DMS53 (cell line): ENCODE results near the gene CTU2.

Experiments used
- DNase-seq: peaks from one replicate; lab custom pipeline; 2025; lab: John Stamatoyannopoulos, UW

The CTU2 gene

DNA sequence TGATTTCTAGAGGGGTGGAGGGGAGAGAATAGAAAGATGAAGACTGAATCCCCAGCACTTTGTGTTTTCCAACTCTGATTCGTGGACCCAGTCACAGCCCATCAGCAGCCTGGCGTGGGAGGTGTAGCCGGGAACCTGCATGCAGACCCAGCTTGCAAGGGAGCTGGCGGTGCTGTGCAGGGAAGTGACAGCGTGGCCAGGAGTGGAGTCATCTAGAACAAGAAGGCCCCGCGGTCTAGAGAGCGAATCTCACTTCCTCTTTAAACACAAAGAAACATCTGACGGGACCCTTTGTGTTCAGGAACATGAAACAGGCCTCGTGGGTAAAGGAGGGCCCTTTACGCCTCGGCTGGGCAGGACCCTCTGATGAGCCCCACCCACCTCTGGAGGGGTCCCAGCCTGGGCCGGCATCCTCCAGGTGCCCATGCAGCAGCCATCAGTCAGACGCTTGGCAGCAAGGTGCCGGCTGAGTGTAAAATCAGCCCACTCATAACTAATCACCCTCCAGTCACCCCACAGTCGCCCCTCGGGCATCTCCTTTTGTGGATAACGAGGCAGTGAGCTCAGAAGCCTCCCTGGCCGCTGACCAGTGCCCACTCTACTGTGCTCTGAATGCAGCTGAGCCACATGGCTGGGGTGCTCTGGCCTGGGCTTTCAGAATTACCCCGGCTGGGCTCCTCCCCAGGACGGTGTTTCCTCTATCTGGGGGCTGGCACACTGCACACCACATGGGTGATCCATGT, 24.4 kb upstream of the CTU2 start:
- peak; percentile 19 for DNase-seq

DNA sequence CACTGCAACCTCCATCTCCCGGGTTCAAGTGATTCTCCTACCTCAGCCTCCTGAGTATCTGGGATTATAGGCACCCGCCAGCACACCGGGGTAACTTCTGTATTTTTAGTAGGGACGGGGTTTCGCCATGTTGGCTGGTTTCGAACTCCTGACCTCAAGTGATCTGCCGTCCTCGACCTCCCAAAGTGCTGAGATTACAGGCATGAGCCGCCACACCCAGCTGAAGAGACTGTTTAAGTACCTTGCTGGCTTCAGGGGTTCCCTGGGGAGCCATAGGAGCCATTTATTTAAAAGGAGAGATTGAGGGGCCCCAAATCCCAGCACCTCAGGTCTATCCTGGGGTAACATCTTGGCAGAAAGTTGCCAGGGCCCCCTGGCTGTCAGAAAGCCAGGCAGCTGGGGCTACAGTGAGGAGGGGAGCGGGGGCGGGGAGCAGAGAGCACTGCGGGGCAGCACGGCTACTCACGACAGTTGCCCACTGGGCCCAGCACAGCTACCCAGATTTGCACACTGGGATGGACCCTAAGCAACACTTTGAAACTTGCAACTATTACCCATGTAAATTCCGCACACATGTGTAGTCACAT, 21.6 kb upstream of the CTU2 start:
- DNase-seq: no peak

DNA sequence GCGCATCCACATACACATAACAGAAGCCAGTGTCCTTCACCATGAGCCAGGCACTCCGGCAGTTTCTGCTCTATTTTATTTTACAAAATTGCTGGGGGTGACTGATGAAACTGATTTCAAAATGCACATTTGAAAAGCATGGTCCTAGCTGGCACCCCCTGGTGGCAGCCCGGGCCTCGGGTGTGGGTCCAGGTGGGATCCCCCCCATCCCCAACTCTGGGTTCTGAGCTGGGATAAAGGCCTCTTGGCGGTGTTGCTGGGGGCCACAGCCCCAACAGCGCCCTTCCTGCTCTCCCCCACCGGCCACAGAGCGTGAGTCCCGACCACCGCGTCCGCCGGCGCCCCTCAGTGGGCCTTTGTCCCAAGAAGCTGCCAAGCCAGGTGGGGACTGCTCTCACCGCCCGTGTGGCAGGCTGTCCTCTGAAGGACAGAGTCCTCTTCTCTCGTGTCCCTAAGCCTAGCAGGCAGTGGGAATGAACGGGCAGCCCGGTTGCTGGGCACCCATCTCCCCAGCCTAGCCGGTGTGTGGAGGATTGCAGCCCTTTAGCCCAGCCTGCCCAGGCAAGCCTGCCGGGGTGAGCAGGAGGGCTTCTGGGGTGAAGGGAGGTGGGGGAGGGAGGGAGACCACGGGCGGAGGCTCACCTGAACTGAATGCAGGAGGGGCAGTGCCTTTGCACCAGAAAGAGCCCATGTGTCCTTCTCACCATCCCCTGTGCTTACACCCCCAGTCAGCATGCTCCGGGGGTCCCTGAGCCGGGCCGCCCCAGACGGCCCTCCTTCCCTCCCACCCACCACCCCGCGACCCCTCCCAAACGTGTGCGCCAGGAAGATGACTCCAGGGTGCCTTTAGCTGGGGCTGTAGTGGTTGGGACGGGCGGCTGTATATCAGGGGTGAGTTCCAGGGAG, 20.9 kb upstream of the CTU2 start:
- peak; percentile 60 for DNase-seq

DNA sequence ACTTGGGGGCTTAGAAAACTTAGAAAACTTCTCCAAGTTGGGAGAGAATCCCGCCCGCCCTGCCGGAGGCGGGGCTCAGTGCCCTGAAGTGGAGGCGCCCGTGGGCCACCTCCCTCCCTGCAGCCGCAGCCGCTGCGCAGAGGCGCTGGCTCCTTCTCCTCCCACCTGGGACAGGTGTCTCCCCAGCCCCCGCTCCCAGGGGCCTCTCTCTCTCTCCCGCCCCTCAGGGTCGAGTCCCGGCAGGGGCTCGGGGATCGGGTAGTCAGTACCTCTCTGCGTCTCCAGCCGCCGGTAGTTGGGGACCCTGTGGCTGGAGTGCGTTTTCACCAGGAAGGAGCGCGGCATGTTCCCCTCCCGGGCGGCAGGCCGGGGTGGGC, 20.3 kb upstream of the CTU2 start:
- peak; percentile 84 for DNase-seq

DNA sequence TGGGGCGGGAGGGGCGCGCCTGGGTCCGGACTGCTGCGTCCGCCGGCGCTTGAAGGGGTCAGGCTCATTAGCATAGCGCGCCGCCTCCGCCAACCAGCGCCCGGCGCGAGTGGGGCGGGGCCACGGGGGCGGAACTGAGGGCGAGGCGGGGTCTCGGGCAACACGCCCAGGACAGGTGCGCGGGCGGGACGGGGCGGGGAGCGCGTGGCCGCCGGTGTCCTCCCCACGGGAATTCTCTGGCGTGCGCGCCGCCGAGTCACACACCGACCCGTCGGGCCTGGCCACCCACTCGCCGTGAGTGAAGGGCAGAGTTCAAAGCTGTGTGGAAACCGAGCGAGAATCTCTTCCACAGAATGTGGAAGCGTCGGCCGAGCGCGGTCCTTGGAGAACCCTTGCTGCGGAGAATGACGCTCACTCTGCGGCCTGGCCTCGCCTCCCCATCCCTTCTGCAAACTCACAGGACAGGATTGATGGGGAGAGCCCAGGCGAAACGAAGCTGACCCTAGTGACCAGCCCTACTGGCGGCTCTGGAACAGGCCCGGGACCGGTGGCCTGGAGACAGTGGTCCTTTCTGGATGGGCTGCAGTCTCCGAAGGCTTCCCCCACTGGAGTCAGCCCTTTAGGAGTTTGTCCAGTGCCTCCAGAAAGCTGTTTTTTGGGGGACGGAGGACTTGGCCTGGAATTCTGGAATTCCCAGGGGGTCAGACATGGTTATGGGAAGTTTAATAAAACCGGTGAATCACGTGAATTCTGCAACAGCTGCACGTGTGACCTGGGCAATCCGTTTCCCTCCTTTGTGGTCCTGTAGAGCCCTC, 19.7 kb upstream of the CTU2 start, which contains the start of gene SNAI3:
Gene SNAI3, minus strand, starts transcription at position 69 of the 815 bp plus-strand sequence. CDS start 101 bp downstream, outside the sequence.
- DNase-seq: peak; percentile 92

DNA sequence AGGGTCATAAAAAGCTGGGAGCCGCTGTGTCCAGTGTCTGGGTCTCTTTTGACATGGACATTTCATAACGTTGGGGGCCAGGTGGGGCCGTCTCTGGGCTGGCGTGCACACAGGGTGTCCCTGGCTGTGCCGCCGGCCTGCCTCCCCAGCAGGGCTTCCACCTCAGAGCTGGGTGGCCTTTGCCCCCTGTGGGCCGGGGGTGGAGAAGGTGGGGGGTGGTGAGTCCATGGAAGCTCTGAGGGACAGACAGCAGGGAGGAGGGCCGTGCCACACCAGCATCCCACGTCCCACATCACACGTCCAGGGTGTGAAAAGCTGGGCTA, 19.1 kb upstream of the CTU2 start:
- peak; percentile 25 for DNase-seq

DNA sequence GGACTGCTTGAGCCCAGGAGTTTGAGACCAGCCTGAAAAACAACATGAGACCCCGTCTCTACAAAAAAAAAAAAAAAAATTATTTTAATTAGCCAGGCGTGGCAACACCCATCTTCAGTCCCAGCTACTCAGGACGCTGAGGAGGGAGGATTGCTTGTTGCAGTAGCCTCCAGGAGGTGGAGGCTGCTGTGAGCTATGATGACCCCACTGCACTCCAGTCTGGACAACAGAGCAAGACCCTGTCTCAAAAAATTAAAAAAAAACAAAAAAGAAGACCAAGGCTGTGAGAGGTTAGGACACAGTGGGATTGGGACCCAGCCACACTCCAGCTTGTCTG, 18.7 kb upstream of the CTU2 start:
- DNase-seq: no peak

DNA sequence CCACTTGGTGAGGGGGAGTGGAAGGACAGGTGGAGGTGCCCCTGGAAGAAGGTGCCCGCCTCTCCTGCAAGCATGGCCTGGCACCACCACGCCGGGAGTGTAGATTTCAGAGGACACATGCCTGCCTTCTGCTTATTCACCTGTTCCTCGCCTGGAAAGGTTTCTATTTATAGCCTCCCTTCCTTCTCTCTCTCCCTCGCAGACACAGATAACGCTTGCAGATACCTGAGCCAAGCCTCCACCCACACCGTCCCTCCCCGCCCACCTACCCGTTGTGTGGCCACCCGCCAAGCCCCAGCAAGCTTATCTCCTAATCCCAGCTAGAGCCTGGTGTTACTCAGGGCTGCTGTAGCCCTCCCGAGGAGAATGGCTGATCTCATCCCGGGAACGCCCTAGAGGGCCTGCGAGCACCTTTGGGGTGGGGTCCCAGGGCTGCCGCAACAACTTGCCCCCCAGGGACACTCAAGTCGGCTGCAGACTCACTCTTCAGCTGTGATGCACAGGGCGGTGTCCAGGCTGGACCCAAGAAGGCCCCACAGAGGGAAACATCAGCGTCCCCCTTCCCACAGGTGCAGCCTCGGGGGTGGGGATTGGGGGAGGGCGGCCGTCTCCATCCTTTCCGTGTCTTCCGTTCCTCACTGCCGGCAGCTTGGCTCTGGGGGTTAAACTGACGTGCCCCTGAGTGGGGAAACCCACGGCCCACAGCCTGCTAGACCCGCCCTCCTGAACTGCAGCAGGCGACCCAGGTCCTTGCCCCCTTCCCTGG, 18.1 kb upstream of the CTU2 start:
- peak; percentile 86 for DNase-seq

DNA sequence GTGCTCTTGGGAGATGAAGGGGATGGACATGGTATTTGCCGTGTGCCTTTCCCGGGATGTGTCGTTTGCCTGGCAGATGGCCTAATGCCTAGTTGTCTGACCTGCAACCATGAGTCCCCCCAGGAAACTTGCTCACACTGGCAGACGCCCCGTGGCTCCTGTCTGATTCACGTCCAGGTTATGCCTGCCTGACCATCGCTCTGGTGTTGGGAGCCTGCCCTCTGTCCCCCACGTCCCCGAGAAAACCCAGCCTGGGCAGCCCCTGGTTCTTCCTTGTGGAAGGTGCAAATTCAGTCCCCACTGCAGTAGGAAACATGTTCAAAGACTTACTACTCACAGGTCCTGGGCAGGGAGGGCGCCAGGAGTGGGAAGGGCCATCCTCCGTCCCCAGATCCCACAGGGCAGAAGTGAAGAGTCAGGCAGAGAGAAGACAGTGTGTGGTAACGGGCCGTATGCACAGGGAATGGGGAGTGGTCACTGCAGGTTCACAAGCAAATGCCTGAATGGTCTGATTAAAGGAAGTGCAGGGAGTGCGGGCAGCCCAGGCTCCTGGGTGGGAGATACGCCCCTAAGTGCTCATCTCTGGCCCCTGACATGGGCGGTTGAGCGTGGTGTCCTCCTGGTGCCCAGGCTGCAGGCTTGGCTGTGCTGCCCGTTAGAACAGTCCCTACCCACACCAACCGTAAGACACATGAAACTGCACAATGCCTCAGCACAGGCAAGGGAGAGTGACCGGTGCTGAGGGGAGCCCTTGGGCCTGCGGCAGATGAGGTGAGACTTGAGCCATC, 15.8 kb upstream of the CTU2 start:
- DNase-seq: no peak

DNA sequence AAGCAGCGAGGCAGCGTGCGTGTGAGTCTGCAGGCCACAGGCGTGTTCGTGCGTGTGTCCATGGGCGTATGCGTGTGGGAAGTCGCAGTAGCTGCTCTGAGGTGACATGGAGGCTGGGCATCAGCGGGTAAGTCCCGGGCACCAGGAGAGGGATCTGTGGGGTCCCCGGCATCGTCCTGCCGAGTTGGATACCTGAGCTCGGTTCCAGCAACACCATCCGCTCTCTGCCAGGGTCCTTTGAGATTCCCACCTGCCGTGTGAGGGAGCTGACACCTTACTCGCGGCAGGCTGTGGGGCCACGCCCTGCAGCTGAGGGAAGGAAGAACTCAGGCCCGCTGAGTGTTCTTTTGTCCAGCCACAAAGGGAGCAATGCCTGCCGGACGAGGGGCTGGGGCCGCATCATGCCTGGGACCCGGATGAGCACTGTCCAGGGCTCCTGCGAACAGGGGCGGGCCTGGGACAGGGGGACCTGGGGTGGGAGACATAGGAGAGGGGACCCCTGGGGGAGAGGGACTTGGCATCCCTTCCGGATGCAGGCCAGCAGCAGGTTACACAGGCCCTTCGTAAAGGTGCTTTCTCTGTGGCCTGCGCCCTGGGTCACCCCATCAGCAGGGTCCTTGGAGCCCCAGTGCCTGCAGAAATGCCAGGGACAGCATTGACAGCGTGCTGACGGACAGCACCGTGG, 15.0 kb upstream of the CTU2 start:
- DNase-seq: no peak

DNA sequence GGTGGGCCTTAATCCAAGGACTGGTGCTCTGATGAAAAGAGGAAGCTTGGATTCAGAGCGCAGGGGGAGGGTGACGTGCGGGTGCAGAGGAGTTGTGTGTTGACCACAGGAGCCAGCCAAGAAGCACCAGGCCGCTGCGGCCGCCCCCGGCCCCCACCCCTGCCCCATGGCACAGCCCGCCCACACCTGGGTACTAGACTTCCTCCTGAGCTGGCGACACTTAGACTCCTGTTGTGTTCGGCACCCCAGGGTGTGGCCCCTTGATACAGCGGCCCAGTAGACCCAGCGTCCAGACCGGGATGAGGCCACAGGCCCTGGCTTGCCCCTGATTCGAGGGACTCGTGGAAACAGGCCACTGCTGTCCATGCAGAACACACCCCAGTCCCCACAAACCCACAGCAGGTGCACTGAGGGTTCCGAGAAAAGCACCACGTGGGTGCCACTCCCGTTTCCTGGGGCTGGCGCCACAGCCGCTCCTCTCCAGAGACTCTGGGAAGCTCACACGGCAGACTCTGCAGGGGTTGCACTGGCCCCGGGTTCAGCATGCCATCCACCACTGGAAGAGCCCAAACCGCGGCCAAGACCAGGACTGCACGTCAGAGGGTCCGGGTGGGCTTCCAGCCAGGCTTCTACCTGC, 14.3 kb upstream of the CTU2 start:
- no peak for DNase-seq

DNA sequence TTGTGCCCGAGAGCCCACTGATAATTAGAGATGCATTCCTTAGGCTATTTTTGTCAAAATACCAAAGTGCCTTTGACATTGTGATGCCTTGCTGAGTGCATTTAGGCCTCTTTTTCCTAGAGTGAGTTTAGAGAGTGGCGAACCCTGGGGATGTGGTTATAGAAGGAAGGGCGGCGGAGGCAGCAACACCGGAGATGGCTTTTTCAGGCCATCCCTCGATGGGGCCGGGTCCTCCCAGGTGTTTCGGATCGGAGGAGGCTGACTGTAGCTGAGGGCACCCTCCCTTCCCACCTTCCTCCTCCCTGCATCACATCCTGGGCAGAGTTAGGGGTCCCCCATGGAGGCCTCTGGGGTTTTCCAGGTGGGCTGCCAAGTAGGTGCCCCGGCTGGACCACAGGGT, 13.4 kb upstream of the CTU2 start:
- no peak for DNase-seq

DNA sequence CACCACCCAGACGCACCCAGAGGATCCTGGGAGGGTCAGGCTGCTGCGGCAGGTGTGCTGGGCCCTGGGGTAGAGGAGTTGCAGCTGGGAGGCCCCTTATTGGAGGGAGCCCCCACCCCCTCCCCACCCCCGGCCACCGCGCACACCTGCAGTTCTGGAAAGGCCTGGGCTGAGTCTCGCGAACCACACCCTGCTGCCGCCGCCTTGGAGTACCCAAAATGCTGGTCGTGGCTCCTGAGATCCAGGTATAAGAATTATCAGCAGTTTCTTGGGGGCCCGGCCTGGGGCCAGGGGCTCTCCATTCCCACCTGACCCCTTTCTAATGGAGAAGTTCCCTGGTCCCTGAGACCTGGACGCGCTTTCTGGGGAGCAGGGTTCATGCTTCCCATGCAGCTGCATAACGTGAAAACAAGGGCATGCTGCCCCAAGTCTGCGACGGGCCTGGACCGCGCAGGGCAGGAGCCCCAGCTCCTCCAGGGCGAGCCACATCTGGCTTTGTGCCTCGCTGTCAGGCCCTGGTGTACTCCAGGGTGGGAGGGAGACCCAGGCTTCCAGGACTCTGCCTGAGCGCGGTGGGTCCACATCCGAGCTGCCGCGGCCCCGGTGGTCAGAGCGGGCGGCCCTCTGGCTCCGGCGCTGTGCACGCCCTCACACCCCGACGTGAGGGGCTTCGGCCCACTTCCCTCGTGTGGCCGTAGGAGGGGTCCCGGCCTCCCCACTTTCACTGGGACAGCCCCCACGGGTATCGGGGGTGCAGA, 12.7 kb upstream of the CTU2 start:
- no peak for DNase-seq

DNA sequence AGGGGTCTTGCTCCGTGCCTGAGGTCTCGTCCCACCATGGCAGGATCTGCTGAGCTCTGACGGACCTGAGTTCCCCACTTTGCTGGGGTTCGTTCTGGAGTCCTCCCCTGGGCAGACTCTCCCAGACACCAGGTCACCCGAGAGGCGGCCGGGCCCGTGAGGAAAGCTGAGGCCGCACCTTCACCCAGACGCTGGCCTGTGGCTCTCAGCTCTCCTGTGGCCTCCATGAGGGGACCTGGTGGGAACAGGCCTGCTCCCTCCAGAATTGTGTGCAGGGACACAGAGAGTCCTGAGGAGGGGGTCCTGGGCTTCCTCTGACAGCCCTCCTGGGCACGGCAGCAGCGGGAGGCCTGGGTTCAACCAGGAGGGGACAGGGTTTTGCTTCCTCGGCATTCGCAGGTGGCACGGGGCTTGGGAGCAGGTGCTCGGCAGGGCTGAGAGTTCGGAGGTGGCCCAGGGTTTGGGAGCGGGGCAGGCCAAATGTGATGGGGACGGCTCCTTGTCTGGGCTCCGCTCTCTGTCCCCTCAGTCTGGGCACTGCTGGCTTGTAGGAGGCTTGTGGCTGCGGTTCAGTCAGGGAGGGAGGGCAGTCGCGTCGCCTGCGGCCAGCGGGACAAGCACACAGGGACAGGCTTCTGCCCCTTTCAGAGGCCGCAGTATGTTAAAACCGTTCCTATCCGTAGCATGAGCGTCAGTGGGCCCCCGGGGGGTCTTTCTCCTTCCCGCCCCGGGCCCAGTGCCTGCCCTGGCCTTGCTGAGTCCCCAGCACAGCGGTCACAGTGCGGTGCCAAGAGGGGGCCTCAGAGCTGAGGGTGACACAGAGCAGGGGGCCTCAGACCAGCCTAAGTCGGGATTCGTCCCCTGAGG, 11.8 kb upstream of the CTU2 start:
- DNase-seq: no peak

DNA sequence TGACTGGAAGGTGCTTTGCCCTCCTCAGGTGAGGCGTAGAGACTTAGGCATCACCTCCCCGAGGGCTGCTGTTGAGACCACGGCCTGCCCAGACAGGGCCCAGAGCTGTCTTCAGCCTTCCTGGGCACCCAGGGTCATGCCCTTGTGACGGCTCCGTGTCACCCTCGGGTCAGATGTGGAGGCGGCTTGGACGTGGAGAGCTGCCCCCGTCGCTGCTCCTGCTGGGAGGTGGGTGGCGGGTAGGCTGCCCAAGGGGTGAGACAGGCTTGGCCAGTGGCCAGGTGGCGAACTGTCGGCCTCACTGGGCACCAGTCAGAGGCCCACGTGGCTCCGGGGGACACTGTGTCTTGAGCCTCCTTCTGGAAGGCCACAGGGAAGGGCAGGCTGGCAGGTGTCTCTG, 11.1 kb upstream of the CTU2 start:
- DNase-seq: no peak

DNA sequence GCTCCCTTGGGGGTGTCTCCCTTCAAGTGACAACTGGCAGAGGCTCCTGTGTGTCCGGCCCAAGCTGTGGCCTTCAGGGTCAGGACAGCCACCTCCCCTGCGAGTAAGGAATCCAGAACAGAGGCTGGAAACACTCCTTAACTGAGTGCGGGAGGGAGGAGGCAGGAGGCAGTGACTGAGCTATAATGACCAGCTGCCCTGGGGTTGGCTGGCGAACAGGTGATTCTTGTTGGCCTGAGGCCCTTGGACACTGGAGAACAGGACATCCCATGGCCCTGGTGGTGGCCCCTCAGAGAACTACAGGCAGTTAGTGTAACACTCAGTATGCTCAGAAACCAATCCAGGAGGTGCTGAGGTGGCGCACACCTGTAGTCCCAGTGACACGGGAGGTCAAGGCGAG, 10.6 kb upstream of the CTU2 start:
- DNase-seq: no peak

DNA sequence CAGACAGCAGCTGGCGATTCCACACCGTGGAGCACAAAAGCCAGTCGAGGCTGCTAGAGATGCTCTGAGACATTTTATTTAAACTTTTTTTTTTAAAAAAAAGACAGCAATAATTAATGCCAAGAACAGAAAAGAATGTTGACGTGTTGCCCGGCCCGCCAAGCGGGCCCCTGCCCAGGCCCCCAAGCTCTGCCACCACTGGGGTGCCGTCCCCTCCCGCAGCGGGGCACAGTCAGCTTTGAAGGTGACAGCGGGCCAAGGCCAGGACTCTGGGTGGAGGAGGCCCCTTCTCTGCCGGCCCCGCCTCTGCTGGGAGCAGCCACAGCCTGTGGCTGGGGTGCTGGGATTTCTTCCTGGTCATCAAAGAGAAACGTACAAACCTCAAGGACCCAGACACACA, 9.9 kb upstream of the CTU2 start:
- DNase-seq: no peak
